ENCODE data around the gene DAZAP2. TPM values are rescaled to one million over a fixed set of nuclear protein-coding genes. Genes with fewer than 3 reads are reported as not detected.
A peak's percentile ranks its signal among the peaks of the same experiment; 100 is the strongest.

DAZAP2 gene
- total and polyA plus RNA-seq, 9 of the 15 experiments (the other 6 are each of a cell fraction or from before 2014, with no cell fraction given) = 116 to 668 (median 227) TPM

DNA sequence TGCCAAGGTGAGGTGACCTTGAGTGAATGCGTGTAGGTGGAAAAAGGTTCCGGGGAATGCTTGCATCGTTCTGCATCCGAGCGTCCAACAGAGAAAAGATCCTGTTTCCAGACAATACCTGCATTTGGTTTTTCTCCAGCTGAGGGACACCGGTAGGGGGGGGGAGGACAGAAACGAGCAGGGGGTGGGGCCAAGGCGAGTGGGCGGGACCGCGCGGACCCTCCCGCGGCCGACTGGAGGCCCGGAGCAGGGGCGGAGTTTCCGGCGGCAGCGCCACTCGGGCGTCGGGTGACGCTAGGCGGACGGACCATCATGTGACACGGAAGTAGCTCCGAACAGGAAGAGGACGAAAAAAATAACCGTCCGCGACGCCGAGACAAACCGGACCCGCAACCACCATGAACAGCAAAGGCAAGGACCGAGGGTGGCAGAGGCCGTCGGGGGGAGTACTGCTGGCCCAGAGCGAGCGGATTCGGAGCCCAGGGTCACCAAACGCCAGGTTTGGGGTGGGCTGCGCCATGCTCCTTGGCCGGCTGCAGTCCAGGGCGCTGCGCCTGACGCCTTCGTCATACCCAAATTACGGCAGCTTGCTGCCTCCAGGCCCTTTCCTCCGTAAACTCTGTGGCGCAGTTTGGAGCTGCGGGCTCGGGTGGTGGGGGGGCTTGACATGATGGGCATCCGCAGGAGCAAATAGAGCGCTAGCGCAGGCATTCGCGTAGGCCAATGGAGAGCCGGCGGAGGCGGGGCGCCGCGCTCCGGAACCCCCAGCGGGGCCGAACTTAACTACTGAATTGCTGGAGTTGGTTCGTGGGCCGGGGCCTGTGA, at the start of gene DAZAP2 (continued):
- TF ChIP-seq, protein P1, sequence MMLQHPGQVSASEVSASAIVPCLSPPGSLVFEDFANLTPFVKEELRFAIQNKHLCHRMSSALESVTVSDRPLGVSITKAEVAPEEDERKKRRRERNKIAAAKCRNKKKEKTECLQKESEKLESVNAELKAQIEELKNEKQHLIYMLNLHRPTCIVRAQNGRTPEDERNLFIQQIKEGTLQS (IDR thresholded peaks at IDR 0.05) = no peak; the same call in 1 of the 2 replicates
- TF ChIP-seq, protein P1 (CRISPR knock-in tag; conservative IDR thresholded peaks at IDR 0.05) = peak; percentile 67
- no peak for TF ChIP-seq FOXO4 (CRISPR knock-in tag; IDR thresholded peaks at IDR 0.05)
- no peak for TF ChIP-seq ARNT (IDR thresholded peaks at IDR 0.05)
- TF ChIP-seq, protein P2, sequence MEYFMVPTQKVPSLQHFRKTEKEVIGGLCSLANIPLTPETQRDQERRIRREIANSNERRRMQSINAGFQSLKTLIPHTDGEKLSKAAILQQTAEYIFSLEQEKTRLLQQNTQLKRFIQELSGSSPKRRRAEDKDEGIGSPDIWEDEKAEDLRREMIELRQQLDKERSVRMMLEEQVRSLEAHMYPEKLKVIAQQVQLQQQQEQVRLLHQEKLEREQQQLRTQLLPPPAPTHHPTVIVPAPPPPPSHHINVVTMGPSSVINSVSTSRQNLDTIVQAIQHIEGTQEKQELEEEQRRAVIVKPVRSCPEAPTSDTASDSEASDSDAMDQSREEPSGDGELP (CRISPR knock-in tag; IDR thresholded peaks at IDR 0.05; ENCODE audit: borderline replicate concordance) = peak; percentile 88
- TF ChIP-seq FOSL1 (tag; conservative IDR thresholded peaks at IDR 0.05) = no peak
- TF ChIP-seq HDAC3 (IDR thresholded peaks at IDR 0.05; ENCODE audit: borderline replicate concordance, partially characterized antibody) = no peak
- TF ChIP-seq TAF9B (IDR thresholded peaks at IDR 0.05; ENCODE audit: partially characterized antibody) = peak; percentile 78
- no peak for TF ChIP-seq NR2C1 (IDR thresholded peaks at IDR 0.05)
- peak; percentile 40; the same call in 1 of the 2 replicates for TF ChIP-seq NR2C1 (tag; IDR thresholded peaks at IDR 0.05)
- peak; percentile 46 to 79; a peak in 3 of 4 replicates for TF ChIP-seq MNT (conservative IDR thresholded peaks at IDR 0.05)
- peak; percentile 82 for TF ChIP-seq SP1 (CRISPR knock-in tag; IDR thresholded peaks at IDR 0.05)
- no peak for TF ChIP-seq TCF15 (CRISPR knock-in tag; IDR thresholded peaks at IDR 0.05)
- TF ChIP-seq ZNF324 (CRISPR knock-in tag; IDR thresholded peaks at IDR 0.05) = no peak
- TF ChIP-seq CREM (IDR thresholded peaks at IDR 0.05; ENCODE audit: low read depth) = peak; percentile 89
- peak; percentile 83 for TF ChIP-seq AFF4 (CRISPR knock-in tag; IDR thresholded peaks at IDR 0.05)
- peak; percentile 99 for TF ChIP-seq BRD4 (IDR thresholded peaks at IDR 0.05)
- no peak for TF ChIP-seq MCM7 (IDR thresholded peaks at IDR 0.05)
- TF ChIP-seq ZNF584 (CRISPR knock-in tag; IDR thresholded peaks at IDR 0.05; ENCODE audit: low read depth) = no peak

Data from K562 (cell line).